ENCODE results near the gene STYK1.
"Not testable (repeated sequence)": the region's sequence is repeated elsewhere in the genome, so short reads cannot be mapped to it uniquely, and the experiment has no call there.

The STYK1 gene

GRCh38 chr12:10584415-10584814, 89.4 kb downstream of the STYK1 start:
- Histone ChIP-seq H4K20me1 (ENCODE audit: insufficient read depth, low read length, poor library complexity, severe bottlenecking) (no peaks in the 10 kb centered on the region), H3K4me1 (ENCODE audit: insufficient read depth, low read length, poor library complexity, severe bottlenecking) (no peaks in the 10 kb centered on the region), H3K4me2 (ENCODE audit: low read depth, low read length, poor library complexity, severe bottlenecking) (no peak overlapping the region), H3K9me3 (ENCODE audit: insufficient read depth, low read depth, low read length) (no peaks in the 10 kb centered on the region), H3K79me2 (ENCODE audit: insufficient read depth, low read length) (no peaks in the 10 kb centered on the region), H3K4me3 (ENCODE audit: low read length, poor library complexity, severe bottlenecking) (no peak overlapping the region), H3K27me3 (ENCODE audit: insufficient read depth, low read length, poor library complexity, severe bottlenecking) (no peaks in the 10 kb centered on the region), H3K9ac (ENCODE audit: low read depth, low read length, poor library complexity, severe bottlenecking) (no peak overlapping the region), H3K9me2 (replicated peaks; ENCODE audit: low read depth, low read length) (no peaks in the 10 kb centered on the region), H3K36me3 (ENCODE audit: insufficient read depth, low read length) (no peaks in the 10 kb centered on the region), H3F3A (ENCODE audit: low read depth) (no peaks in the 10 kb centered on the region), H2AFZ (ENCODE audit: low read length) (no peak overlapping the region)
- no peak for TF ChIP-seq EZH2phosphoT487 (IDR thresholded peaks at IDR 0.05; ENCODE audit: borderline replicate concordance)
- TF ChIP-seq, protein P1, sequence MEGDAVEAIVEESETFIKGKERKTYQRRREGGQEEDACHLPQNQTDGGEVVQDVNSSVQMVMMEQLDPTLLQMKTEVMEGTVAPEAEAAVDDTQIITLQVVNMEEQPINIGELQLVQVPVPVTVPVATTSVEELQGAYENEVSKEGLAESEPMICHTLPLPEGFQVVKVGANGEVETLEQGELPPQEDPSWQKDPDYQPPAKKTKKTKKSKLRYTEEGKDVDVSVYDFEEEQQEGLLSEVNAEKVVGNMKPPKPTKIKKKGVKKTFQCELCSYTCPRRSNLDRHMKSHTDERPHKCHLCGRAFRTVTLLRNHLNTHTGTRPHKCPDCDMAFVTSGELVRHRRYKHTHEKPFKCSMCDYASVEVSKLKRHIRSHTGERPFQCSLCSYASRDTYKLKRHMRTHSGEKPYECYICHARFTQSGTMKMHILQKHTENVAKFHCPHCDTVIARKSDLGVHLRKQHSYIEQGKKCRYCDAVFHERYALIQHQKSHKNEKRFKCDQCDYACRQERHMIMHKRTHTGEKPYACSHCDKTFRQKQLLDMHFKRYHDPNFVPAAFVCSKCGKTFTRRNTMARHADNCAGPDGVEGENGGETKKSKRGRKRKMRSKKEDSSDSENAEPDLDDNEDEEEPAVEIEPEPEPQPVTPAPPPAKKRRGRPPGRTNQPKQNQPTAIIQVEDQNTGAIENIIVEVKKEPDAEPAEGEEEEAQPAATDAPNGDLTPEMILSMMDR (conservative IDR thresholded peaks at IDR 0.05; ENCODE audit: low read length) = no peak

DNA sequence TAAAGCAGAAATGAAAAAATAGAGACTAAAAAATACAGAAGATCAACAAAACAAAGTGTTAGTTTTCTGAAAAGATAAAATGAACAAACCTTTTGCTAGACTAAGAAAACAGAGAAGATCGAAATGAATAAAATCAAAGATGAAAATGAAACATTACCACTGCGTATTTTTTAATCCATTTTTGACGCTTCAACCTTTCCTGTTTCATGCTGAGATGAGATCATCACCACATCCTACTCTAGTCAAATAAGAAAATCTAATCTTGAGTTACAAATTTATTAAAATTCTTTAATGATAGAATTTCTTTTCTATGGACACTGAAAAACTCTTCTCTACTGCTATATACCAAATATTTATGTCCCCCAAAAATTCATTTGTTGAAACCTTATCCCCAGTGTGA, 91.1 kb downstream of the STYK1 start:
- Histone ChIP-seq H3K27me3 (ENCODE audit: insufficient read depth, low read length, poor library complexity, severe bottlenecking) (no peaks in the 10 kb centered on the region), H3K4me2 (ENCODE audit: low read depth, low read length, poor library complexity, severe bottlenecking) (no peak overlapping the region), H4K20me1 (ENCODE audit: insufficient read depth, low read length, poor library complexity, severe bottlenecking) (no peaks in the 10 kb centered on the region), H3K4me1 (ENCODE audit: insufficient read depth, low read length, poor library complexity, severe bottlenecking) (no peaks in the 10 kb centered on the region), H3K9me3 (ENCODE audit: insufficient read depth, low read depth, low read length) (no peaks in the 10 kb centered on the region), H3K4me3 (ENCODE audit: low read length, poor library complexity, severe bottlenecking) (no peak overlapping the region), H3K36me3 (ENCODE audit: insufficient read depth, low read length) (no peaks in the 10 kb centered on the region), H3K79me2 (ENCODE audit: insufficient read depth, low read length) (no peaks in the 10 kb centered on the region), H2AFZ (ENCODE audit: low read length) (no peak overlapping the region), H3K9me2 (replicated peaks; ENCODE audit: low read depth, low read length) (no peaks in the 10 kb centered on the region), H3F3A (ENCODE audit: low read depth) (no peaks in the 10 kb centered on the region), H3K9ac (ENCODE audit: low read depth, low read length, poor library complexity, severe bottlenecking) (no peak overlapping the region)
- TF ChIP-seq, protein P1 (conservative IDR thresholded peaks at IDR 0.05; ENCODE audit: low read length) = no peak
- no peak for TF ChIP-seq EZH2phosphoT487 (IDR thresholded peaks at IDR 0.05; ENCODE audit: borderline replicate concordance)

DNA sequence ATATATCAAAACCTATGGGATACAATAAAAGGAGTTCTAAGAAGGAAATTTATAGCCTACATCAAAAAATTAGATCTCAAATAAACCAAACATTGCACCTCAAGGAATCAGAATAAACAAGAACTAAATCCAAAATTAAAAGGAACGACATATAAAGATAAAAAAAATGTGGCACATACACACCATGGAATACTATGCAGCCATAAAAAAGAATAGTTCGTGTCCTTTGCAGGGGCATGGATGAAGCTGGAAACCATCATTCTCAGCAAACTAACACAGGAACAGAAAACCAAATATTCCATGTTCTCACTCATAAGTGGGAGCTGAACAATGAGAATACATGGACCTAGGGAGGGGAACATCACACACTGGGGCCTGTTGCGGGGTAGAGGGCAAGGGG, 91.7 kb downstream of the STYK1 start:
- not testable (repeated sequence) for H3K9me2 ChIP-seq (replicated peaks; ENCODE audit: low read depth, low read length); H4K20me1 ChIP-seq (ENCODE audit: insufficient read depth, low read length, poor library complexity, severe bottlenecking); H3K9me3 ChIP-seq (ENCODE audit: insufficient read depth, low read depth, low read length); H3K4me1 ChIP-seq (ENCODE audit: insufficient read depth, low read length, poor library complexity, severe bottlenecking); H3K79me2 ChIP-seq (ENCODE audit: insufficient read depth, low read length); H3K4me2 ChIP-seq (ENCODE audit: low read depth, low read length, poor library complexity, severe bottlenecking); H3K27me3 ChIP-seq (ENCODE audit: insufficient read depth, low read length, poor library complexity, severe bottlenecking); H3K36me3 ChIP-seq (ENCODE audit: insufficient read depth, low read length); H3K4me3 ChIP-seq (ENCODE audit: low read length, poor library complexity, severe bottlenecking); H3F3A ChIP-seq (ENCODE audit: low read depth); H2AFZ ChIP-seq (ENCODE audit: low read length); H3K9ac ChIP-seq (ENCODE audit: low read depth, low read length, poor library complexity, severe bottlenecking)

- H3K27me3 ChIP-seq (ENCODE audit: insufficient read depth, low read length, poor library complexity, severe bottlenecking) = no peaks in the 10 kb centered on the region
- H3K4me2 ChIP-seq (ENCODE audit: low read depth, low read length, poor library complexity, severe bottlenecking) = no peak overlapping the region
- H3F3A ChIP-seq (ENCODE audit: low read depth) = no peaks in the 10 kb centered on the region
- H3K4me3 ChIP-seq (ENCODE audit: low read length, poor library complexity, severe bottlenecking) = no peak overlapping the region
- H3K36me3 ChIP-seq (ENCODE audit: insufficient read depth, low read length) = no peaks in the 10 kb centered on the region
- no peak overlapping the region for H2AFZ ChIP-seq (ENCODE audit: low read length)
- no peaks in the 10 kb centered on the region for H3K79me2 ChIP-seq (ENCODE audit: insufficient read depth, low read length)
- H3K9me3 ChIP-seq (ENCODE audit: insufficient read depth, low read depth, low read length) = no peaks in the 10 kb centered on the region
- H4K20me1 ChIP-seq (ENCODE audit: insufficient read depth, low read length, poor library complexity, severe bottlenecking) = no peaks in the 10 kb centered on the region
- no peak overlapping the region for H3K9ac ChIP-seq (ENCODE audit: low read depth, low read length, poor library complexity, severe bottlenecking)
- no peak for TF ChIP-seq EZH2phosphoT487 (IDR thresholded peaks at IDR 0.05; ENCODE audit: borderline replicate concordance)
- TF ChIP-seq, protein P1 (conservative IDR thresholded peaks at IDR 0.05; ENCODE audit: low read length) = no peak
- no peaks in the 10 kb centered on the region for H3K9me2 ChIP-seq (replicated peaks; ENCODE audit: low read depth, low read length)
- no peaks in the 10 kb centered on the region for H3K4me1 ChIP-seq (ENCODE audit: insufficient read depth, low read length, poor library complexity, severe bottlenecking)
Measured at GRCh38 chr12:10574307-10574706, 99.5 kb downstream of the STYK1 start.

GRCh38 chr12:10572021-10572490, 101.8 kb downstream of the STYK1 start:
- H3K9ac ChIP-seq (ENCODE audit: low read depth, low read length, poor library complexity, severe bottlenecking); H3K27me3 ChIP-seq (ENCODE audit: insufficient read depth, low read length, poor library complexity, severe bottlenecking); H3K36me3 ChIP-seq (ENCODE audit: insufficient read depth, low read length); H3K4me1 ChIP-seq (ENCODE audit: insufficient read depth, low read length, poor library complexity, severe bottlenecking); H3K4me3 ChIP-seq (ENCODE audit: low read length, poor library complexity, severe bottlenecking); H3K9me2 ChIP-seq (replicated peaks; ENCODE audit: low read depth, low read length); H4K20me1 ChIP-seq (ENCODE audit: insufficient read depth, low read length, poor library complexity, severe bottlenecking); H2AFZ ChIP-seq (ENCODE audit: low read length); H3K9me3 ChIP-seq (ENCODE audit: insufficient read depth, low read depth, low read length); H3K79me2 ChIP-seq (ENCODE audit: insufficient read depth, low read length); H3K4me2 ChIP-seq (ENCODE audit: low read depth, low read length, poor library complexity, severe bottlenecking); H3F3A ChIP-seq (ENCODE audit: low read depth): not testable (repeated sequence)

Data from Loucy (cell line).